GM23248 (cell line): Measurements from ENCODE around the gene CLCN7.

Experiments
- EZH2 ChIP-seq: fragments of 200-600 bp; sonication (generic); IDR thresholded peaks from 2 replicates; pipeline ENCODE4 v1.6.1; 2018; ENCODE audit warnings: antibody characterized with exemption, mild to moderate bottlenecking; ENCODE audit not compliant: insufficient read depth, poor library complexity, severe bottlenecking
- EZH2phosphoT487 ChIP-seq: fragments of 200-600 bp; sonication (generic); IDR thresholded peaks from 2 replicates; pipeline ENCODE4 v1.6.1; 2018; ENCODE audit warnings: antibody characterized with exemption, moderate library complexity, mild to moderate bottlenecking, low read depth; ENCODE audit not compliant: insufficient read depth

GRCh38 chr16:1443403-1443973, 31.3 kb downstream of the CLCN7 start:
- TF ChIP-seq EZH2 (no peak), EZH2phosphoT487 (no peak)
